ENCODE data around the gene KPNA6.
"Not testable (repeated sequence)": the region's sequence is repeated elsewhere in the genome, so short reads cannot be mapped to it uniquely, and the experiment has no call there.

The KPNA6 gene

DNA sequence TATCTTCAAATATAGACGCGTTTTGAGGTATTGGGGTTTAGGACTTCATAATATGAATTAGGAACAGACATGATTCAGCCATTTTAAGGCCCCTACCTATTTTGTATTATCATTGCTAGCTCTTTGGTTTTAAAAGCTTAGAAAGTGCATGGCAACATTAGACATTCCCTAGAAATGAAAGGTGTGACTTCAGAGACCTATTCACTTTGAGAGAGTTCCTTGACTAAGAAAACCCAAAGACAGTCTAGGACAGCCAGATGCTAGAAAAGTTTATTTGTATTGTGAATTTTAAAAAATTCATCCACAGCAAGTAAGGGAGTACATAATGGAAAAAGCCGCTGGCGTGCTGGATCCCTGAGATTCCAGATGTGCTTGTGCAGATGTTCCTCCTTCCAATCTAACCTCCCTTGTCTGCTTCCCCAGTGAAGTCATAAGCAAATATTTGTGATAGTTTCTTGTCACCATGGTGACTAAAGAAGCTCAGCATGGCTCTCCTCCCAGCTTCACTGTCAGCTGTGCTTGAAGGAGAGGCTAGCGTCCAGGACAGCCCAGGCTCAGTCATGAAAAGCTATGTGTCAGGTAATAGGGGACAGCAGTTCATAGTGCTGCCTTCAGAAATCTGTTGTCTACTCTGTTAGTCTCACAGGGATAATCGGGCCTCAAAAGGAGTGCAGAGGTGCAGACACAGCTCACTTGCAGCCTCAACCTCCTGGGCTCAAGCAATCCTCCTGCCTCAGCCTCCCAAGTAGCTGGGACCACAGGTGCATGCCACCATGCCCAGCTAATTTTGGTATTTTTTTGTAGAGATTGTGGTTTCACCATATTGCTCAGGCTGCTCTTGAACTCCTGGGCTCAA lies 34.8 kb downstream of the KPNA6 start:
- DNase-seq (ENCODE audit: low read depth in 2 of 2): no peak

DNA sequence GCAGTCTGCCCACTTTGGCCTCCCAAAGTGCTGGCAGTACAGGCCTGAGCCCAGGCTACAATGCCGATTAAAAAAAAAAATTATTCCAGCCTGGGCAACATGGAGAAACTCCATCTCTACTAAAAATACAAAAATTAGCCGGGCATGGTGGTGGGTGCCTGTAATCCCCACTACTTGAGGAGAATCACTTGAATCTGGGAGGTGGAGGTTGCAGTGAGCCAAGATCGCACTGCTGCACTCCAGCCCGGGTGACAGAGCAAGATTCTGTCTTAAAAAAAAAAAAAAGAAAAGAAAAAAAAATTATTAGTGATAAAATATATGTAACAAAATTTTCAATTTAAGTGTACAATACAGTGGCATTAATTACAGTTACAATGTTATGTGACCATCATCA lies 35.4 kb downstream of the KPNA6 start:
- not testable (repeated sequence) for DNase-seq (ENCODE audit: low read depth in 2 of 2)

GRCh38 chr1:32144033-32144432 lies 36.2 kb downstream of the KPNA6 start:
- no peak for DNase-seq (ENCODE audit: low read depth in 2 of 2)

DNA sequence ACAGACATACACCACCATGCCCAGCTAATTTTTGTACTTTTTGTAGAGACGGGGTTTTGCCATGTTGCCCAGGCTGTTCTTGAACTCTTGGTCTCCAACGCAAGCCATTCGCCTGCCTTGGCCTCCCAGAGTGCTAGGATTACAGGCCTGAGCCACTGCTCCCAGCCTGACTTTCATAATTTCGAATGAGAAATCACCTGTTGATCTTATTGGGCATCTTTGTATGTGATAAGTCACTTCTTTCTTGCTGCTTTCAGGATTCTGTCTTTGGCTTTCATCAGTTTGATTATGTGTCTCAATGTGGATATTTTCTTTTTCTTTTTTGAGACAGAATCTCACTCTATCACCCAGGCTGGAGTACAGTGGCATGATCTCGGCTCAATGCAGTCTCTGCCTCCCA lies 39.9 kb downstream of the KPNA6 start:
- not testable (repeated sequence) for DNase-seq (ENCODE audit: low read depth in 2 of 2)

- DNase-seq (ENCODE audit: low read depth in 2 of 2): no peak
Observed at GRCh38 chr1:32150847-32151246, 43.0 kb downstream of the KPNA6 start.

DNA sequence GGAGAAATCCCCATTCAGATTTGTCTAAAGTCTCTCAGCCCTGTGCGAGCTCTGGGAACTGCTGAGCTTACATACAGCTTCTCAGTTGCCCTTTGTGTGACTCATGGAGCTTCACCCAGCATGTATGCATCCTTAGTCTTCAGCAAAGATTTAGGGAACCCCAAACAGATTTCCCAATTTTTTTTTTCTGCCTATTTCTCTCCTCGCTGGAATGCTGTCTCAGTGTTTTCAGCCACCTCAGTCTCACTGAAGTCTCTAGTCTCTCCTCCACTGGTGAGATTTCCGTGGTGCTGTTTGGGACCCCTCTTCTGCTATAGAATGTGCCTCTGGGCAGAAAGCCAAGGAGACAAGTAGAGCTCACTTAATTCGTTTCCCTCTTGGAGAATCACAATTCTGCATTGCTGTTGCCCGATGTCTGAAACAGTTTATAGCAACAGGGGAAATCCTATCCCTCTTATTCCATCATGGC lies 43.5 kb downstream of the KPNA6 start:
- no peak for DNase-seq (ENCODE audit: low read depth in 2 of 2)

- no peak for DNase-seq (ENCODE audit: low read depth in 2 of 2)
Observed at GRCh38 chr1:32159189-32159588, 51.3 kb downstream of the KPNA6 start.

DNA sequence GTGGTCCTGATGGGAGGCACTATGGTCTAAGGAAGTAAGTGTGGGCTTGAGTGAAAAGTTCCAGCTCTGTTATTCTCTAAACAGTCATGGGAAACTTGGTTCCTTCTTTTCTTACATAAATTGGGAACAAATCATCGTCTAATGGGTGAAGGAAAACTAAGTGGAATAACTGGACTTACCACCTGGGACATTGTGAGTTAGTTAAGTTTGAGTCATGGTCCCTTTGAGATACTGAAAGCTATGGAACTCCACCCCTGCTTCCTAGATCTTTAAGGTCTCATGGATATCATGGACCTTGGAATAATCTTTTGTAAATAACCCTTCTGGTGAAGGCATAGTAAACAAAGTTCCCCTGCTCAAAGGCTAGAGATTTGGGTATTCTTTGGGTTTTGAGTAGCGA lies 55.5 kb downstream of the KPNA6 start:
- no peak for DNase-seq (ENCODE audit: low read depth in 2 of 2)

DNA sequence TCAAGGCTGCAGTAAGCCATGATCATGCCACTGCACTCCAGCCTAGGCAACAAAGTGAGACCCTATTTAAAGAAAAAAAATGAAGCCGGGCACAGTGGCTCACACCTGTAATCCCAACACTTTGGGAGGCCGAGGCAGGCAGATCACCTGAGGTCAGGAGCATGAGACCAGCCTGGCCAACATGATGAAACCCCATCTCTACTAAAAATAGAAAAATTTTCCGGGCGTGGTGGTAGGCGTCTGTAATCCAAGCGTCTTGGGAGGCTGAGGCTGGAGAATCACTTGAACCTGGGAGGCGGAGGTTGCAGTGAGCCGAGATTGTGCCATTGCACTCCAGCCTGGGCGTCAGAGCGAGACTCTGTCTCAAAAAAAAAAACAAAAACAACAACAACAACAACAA lies 57.8 kb downstream of the KPNA6 start:
- not testable (repeated sequence) for DNase-seq (ENCODE audit: low read depth in 2 of 2)

GRCh38 chr1:32170991-32171390 lies 63.1 kb downstream of the KPNA6 start:
- DNase-seq (ENCODE audit: low read depth in 2 of 2): no peak

DNA sequence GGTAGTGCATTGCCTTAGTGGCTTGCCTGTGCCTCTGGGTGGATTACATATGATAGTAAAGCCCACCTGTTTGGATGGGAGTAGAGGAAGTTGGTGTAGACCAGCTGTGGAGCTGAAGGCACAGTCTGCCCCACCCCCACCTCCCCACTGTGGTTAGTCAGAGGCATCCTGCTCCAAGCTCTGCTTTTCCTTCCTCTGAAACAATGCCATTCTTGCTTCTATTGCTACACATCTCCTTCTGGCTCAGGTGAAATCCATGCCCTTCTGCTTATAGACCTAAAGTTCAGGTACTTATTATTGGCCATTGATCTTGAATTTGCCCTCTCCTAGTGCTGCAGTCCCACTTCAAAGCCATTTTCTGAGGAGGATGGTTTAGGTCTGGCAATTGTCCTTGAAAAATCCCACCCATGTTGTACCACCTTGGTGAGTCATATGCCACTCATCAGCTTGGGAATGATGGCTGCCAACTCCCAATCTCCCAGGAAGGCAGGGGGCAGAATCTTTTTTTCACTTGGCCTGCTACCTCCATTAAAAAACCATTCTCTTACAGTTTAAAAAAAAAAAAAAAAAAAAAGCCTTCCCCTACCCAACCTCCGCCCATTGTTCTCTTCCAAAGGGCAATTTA lies 64.9 kb downstream of the KPNA6 start:
- DNase-seq (ENCODE audit: low read depth in 2 of 2): no peak

DNA sequence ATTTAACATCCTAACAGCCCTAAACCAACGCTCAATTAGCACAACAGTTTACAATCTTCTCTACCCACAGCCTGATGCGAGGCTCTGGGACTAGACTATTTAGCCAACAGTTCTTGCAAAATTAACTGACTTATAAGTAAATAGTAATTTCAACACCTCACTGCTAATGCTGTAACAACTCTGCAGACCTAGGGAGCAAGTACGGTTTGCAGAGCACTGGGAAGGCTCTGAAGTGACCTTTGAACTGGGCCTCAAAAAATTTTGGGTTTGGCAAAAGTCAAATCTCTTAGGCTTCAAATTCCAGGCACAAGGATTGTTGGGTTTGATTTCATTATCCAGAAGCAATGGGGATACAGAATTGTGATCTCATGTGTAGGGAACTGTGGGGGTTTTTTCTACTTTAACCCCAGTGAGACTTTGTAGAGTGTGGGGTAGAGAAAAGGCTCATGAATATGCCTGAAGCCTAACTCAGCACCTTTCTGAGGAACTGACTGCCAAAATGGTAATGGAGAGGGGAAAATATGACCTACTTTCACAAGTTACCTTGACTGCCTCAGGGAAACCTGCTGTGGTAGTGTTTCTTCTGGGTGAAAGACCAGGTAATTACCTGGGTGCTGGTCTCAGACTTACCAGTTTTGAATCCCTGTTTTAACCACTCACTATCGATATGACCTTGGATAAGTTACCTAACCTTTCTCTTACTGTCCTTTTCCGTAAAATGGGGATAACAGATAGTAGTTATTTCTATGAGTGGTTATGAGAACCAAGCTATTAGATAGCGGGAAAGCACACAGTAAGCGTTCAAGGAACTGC lies 70.7 kb downstream of the KPNA6 start:
- no peak for DNase-seq (ENCODE audit: low read depth in 2 of 2)

GRCh38 chr1:32179193-32179442 lies 71.3 kb downstream of the KPNA6 start:
- no peak for DNase-seq (ENCODE audit: low read depth in 2 of 2)

GRCh38 chr1:32179443-32180185 lies 71.8 kb downstream of the KPNA6 start, which contains the start of gene TXLNA:
Gene TXLNA (plus strand): TSS chr1:32179675. CDS start chr1:32180346, 671 bp downstream.
- DNase-seq (ENCODE audit: low read depth in 2 of 2): peak; percentile 85 to 90

DNA sequence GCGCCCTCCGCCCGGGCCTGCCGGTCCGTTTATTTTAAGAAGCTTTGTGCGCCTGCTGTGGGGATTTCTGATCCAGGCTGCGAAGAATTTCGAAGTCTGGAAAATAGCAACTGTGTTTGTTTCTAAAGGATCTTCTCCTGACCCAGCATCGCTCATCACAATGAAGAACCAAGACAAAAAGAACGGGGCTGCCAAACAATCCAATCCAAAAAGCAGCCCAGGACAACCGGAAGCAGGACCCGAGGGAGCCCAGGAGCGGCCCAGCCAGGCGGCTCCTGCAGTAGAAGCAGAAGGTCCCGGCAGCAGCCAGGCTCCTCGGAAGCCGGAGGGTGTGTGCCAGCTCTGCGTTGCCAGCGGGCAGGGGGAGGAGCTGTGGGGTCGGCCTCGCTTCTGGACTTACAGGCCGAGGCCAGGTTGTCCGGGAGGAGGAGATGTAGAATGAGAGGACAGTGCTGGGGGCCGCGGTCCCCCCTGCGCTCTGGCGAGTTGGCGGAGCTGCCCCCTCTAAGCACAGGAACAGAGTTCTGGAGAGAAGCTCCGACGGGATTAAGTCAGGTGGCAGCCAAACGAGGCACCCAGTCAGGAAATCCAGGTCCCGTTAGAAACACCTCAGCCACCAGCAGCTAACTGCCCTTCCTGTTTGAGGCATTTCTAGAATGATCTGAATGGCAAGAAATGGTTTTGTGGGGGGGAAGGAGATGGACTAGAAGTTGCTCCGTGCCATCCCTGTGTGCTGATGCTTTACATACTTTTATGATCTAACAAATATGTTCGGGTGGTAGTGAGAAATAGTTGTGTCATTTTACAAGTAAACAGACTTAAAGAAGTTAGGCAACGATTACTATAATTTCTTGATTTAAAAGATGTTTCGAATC lies 72.6 kb downstream of the KPNA6 start:
- peak; percentile 30 for DNase-seq (ENCODE audit: low read depth in 2 of 2)

DNA sequence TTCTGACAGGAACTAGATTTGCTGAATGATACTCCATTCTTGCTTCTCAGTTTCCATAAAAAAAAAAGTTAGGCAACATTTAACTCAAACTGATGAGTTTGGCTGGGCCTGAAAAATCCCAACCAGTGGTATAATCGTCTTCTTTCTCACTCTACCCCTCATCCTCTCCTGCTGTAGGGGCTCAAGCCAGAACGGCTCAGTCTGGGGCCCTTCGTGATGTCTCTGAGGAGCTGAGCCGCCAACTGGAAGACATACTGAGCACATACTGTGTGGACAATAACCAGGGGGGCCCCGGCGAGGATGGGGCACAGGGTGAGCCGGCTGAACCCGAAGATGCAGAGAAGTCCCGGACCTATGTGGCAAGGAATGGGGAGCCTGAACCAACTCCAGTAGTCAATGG lies 73.2 kb downstream of the KPNA6 start:
- DNase-seq (ENCODE audit: low read depth in 2 of 2): no peak

DNA sequence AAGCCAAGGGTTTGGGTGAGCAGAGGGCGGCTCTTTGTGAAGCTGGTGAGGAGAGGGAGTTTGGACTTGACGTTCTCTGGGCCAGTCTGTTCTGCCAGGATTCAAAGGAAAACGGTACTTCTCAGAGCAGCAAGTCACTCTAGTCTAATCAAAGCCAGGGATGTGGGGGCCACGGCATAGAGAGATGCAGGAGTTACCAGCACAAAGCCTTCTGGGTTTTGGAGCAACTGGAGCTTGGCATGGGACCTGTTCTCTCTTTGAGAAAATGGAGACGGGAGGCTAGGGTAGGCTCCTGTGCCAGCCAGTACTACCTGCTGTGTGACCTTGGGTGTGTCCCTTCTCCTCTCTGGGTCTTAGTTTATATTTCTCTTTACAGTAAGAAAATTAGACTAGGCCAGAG lies 73.7 kb downstream of the KPNA6 start:
- no peak for DNase-seq (ENCODE audit: low read depth in 2 of 2)

DNA sequence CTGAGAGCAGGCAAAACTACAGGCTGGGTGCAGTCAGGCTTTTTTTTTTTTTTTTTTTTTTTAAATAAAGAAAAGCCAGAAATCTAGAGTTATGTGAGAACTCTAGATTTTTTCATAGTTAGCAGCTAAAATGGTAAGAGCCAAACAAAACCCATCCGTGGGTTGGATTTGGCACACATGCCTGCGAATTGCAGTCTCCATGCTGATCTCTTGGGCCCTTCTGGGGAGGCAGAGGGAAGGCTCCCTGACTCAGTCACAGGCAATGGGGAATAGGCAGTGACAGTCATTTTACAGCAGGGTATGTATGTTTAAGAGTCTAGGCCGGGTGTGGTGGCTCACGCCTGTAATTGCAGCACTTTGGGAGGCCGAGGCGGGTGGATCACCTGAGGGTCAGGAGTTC lies 74.2 kb downstream of the KPNA6 start:
- no peak for DNase-seq (ENCODE audit: low read depth in 2 of 2)

DNA sequence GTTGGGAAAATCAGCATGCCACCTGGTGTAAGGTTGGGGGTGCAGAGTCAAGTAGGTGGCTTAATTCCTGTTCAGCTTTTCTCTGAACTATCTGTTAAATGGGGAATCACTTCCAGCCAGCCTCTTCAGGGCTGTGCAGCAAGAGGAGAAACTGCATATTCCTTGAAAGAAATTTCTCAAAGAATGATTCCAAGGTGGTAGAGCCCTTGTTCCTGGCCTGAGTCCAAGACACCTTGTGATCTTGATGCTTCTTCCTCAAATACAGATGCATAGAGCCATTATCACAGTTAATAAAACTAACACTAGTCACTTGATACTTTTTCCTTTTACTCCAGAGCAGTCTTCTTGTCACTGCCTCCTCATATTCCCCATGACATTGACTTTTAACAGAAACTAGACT lies 76.8 kb downstream of the KPNA6 start:
- no peak for DNase-seq (ENCODE audit: low read depth in 2 of 2)

- DNase-seq (ENCODE audit: low read depth in 2 of 2): no peak
Observed at GRCh38 chr1:32186077-32186476, 78.2 kb downstream of the KPNA6 start.

GRCh38 chr1:32186491-32186890 lies 78.6 kb downstream of the KPNA6 start:
- no peak for DNase-seq (ENCODE audit: low read depth in 2 of 2)
